ENCODE data around the gene SRL.

GRCh38 chr16:4198816-4199215 is 43.1 kb downstream of the SRL start:
- TF ChIP-seq CTCF (IDR thresholded peaks at IDR 0.05): no peak
- no peak for TF ChIP-seq EP300 (IDR thresholded peaks at IDR 0.05)

All from tibial nerve (tissue), 4 donors.